HepG2 (cell line): ENCODE data around the gene MC4R.

Experiments used
- GMEB1 ChIP-seq: sonication (generic); formaldehyde crosslinking; IDR thresholded peaks from 2 replicates; pipeline ENCODE4 v1.5.1; 2020; ENCODE audit warnings: missing genetic modification reagents, mild to moderate bottlenecking, borderline replicate concordance
- RNF2 ChIP-seq: fragments of 450-650 bp; conservative IDR thresholded peaks from 2 replicates; pipeline ENCODE4 v1.6.1; 2016; ENCODE audit warnings: low read depth
- ZNF337 ChIP-seq: sonication (generic); formaldehyde crosslinking; IDR thresholded peaks from 2 replicates; pipeline ENCODE4 v1.5.1; 2020; ENCODE audit warnings: missing genetic modification reagents, low read depth, mild to moderate bottlenecking, borderline replicate concordance
- ZNF563 ChIP-seq: sonication (generic); formaldehyde crosslinking; IDR thresholded peaks from 2 replicates; pipeline ENCODE4 v1.8.0; 2022; ENCODE audit warnings: mild to moderate bottlenecking, moderate library complexity, missing genetic modification reagents
- ZNF567 ChIP-seq: sonication (generic); formaldehyde crosslinking; IDR thresholded peaks from 2 replicates; pipeline ENCODE4 v1.8.1; 2023; ENCODE audit warnings: mild to moderate bottlenecking, missing genetic modification reagents, borderline replicate concordance
- ZNF674 ChIP-seq: sonication (generic); formaldehyde crosslinking; IDR thresholded peaks from 2 replicates; pipeline ENCODE4 v1.5.0; 2020; ENCODE audit warnings: low read depth, mild to moderate bottlenecking, missing genetic modification reagents
- TF ChIP-seq, protein P1 (sequence below): sonication (generic); formaldehyde crosslinking; IDR thresholded peaks from 2 replicates; pipeline ENCODE4 v1.8.0; 2022; ENCODE audit warnings: mild to moderate bottlenecking, missing genetic modification reagents; ENCODE audit not compliant: insufficient replicate concordance

DNA sequence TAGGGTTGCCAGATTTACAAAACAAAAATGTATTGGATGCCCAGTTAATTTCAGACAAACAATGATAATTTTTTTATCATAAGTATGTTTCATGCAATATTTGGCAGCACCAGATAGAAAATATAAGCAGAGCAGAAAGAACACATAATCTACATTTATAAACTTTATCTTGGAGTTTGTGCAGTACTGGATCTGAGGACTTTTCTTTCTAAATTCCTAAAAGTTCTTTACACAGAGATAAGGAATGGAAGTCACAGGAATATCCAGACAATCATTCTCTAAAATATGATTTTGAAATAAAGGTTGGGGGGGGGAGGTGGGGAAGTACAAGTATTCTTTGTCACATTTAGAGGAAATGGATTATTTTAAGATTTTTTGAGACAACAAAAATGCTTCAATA is 28.8 kb upstream of the MC4R start:
- TF ChIP-seq ZNF337 (CRISPR knock-in tag), result no peak
- no peak for TF ChIP-seq RNF2
- TF ChIP-seq GMEB1 (CRISPR knock-in tag), result no peak
- TF ChIP-seq, protein P1, sequence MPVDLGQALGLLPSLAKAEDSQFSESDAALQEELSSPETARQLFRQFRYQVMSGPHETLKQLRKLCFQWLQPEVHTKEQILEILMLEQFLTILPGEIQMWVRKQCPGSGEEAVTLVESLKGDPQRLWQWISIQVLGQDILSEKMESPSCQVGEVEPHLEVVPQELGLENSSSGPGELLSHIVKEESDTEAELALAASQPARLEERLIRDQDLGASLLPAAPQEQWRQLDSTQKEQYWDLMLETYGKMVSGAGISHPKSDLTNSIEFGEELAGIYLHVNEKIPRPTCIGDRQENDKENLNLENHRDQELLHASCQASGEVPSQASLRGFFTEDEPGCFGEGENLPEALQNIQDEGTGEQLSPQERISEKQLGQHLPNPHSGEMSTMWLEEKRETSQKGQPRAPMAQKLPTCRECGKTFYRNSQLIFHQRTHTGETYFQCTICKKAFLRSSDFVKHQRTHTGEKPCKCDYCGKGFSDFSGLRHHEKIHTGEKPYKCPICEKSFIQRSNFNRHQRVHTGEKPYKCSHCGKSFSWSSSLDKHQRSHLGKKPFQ, result no peak
- no peak for TF ChIP-seq ZNF674 (CRISPR knock-in tag)
- no peak for TF ChIP-seq ZNF563
- TF ChIP-seq ZNF567 (CRISPR knock-in tag), result no peak
